MG63 (cell line): ENCODE data around the gene MYH14. TPM values are rescaled to one million over a fixed set of nuclear protein-coding genes. Genes with fewer than 3 reads are reported as not detected.
A peak's percentile ranks its signal among the peaks of the same experiment; 100 is the strongest.
"Not testable (repeated sequence)": the region's sequence is repeated elsewhere in the genome, so short reads cannot be mapped to it uniquely, and the experiment has no call there.

Experiments
- DNase-seq: peaks from one replicate; pipeline ENCODE4 v3.0.0-alpha.2; 2020
- H3K27me3 ChIP-seq: fragments of 250-450 bp; sonication (Bioruptor Pico); 2 replicates; pipeline ENCODE4 v1.5.1; 2020; ENCODE audit warnings: mild to moderate bottlenecking, moderate library complexity
- H3K36me3 ChIP-seq: fragments of 250-450 bp; sonication (Bioruptor Pico); 2 replicates; pipeline ENCODE4 v1.5.1; 2020; ENCODE audit warnings: mild to moderate bottlenecking, moderate library complexity
- H3K4me3 ChIP-seq: fragments of 250-450 bp; sonication (Bioruptor Pico); 2 replicates; pipeline ENCODE4 v1.5.1; 2020; ENCODE audit warnings: mild to moderate bottlenecking, moderate library complexity
- H3K9me3 ChIP-seq: fragments of 250-450 bp; sonication (Bioruptor Pico); 2 replicates; pipeline ENCODE4 v1.5.1; 2020; ENCODE audit warnings: mild to moderate bottlenecking, moderate library complexity
- total RNA-seq: library from RNA; depleted of rRNA; stranded (reverse); fragments of >200 nt; shearing (Covaris generic); gene quantifications from 2 replicates; pipeline ENCODE4 v1.2.3, GENCODE V29; 2014; ENCODE audit warnings: low replicate concordance

Gene MYH14
- total RNA-seq, 1 experiment from 2014 or later: not detected

DNA sequence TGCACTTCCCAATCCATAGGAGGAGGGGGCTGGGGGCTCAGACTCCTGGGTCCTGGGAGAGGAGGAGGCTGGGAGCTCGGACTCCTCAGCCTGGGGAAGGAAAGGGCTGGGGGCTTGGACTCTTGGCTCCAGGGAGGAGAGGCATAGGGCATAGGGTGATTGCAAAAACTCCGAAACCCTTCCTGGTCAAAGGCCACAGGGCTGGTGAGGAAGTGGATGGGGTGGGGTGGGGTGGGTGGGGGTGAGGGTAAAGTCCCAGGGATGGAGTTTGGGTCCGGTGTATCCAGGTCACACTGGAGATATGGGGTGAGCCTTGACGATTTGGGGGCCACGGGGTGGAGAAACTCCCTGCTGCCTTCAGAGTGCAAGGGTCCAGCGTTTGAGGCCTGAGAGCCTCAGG, 2.8 kb downstream of the MYH14 start:
- no peak for DNase-seq
- H3K36me3 ChIP-seq: no peaks in the 10 kb centered on the region
- no peaks in the 10 kb centered on the region for H3K27me3 ChIP-seq
- H3K9me3 ChIP-seq: 0 out of 2 replicates have a peak, but pooled peaks cover under 1% of the 10 kb centered on the region
- H3K4me3 ChIP-seq: no peak overlapping the region

DNA sequence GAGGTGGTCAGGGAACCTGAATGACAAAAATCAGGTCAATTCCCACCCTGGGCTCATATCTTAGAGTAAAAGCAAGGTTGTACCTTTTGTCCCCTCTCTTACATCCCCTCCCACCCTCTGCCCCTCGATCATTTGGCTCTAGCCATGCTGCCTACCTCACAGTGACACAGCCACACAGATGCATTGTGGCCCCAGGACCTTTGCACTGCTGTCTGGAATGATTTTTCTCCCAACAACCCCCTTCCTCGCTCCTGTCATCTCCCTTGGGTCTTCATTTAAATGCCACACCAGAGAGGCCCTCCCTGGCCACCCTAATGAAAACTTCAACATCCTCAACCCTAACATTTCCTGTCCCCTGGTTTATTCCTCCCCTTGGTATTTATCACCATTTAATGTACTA, 4.3 kb downstream of the MYH14 start:
- no peaks in the 10 kb centered on the region for H3K27me3 ChIP-seq
- DNase-seq: no peak
- H3K36me3 ChIP-seq: no peaks in the 10 kb centered on the region
- H3K9me3 ChIP-seq: 0 out of 2 replicates have a peak, but pooled peaks cover 4% of the 10 kb centered on the region
- H3K4me3 ChIP-seq: no peak overlapping the region

DNA sequence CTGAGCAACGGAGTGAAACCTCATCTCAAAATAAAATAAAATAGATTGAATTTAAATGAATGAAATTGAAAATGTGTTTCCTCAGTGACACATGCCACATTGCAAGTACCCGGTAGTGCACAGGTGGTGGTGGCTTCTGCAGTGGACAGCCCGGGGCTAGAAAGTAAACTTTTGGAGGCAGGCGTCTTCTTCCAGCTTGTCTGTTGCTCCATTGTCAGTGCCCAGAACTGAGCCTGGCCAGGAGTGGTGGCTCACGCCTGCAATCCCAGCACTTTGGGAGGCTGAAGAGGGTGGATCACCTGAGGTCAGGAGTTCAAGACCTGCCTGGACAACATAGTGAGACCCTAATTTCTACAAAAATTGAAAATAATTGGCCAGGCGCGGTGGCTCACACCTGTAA, 5.7 kb downstream of the MYH14 start:
- Histone ChIP-seq H3K27me3 (no peaks in the 10 kb centered on the region), H3K36me3 (no peaks in the 10 kb centered on the region), H3K9me3 (0 out of 2 replicates have a peak, but pooled peaks cover 4% of the 10 kb centered on the region), H3K4me3 (no peak overlapping the region)
- DNase-seq: no peak

DNA sequence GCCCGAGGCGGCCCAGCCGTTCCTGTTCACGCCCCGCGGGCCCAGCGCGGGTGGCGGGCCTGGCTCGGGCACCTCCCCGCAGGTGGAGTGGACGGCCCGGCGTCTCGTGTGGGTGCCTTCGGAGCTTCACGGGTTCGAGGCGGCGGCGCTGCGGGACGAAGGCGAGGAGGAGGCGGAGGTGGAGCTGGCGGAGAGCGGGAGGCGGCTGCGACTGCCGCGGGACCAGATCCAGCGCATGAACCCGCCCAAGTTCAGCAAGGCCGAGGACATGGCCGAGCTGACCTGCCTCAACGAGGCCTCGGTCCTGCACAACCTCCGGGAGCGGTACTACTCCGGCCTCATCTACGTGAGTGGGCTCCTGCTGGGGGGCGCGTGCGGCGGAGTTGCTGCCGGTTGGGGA, 7.0 kb downstream of the MYH14 start:
- peaks cover 12% of the 10 kb centered on the region for H3K27me3 ChIP-seq
- 0 out of 2 replicates have a peak, but pooled peaks cover 4% of the 10 kb centered on the region for H3K9me3 ChIP-seq
- H3K4me3 ChIP-seq: no peak overlapping the region
- no peak for DNase-seq
- H3K36me3 ChIP-seq: no peaks in the 10 kb centered on the region

DNA sequence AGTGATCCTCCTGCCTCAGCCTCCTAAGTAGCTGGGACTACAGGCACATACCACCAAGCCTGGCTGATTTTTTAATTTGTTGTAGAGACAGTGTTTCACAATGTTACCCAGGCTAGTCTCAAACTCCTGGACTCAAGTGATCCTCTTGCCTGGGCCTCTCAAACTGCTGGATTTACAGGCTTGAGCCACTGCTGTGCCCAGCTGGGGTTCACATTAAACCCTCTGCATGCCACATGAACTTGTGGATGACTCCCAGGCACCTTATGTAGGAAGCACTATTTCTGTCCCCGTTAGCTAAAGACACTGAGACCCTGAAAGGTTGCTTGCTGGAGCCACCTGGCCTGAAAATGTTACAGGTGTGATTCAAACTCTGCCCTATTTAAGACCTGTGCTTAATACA, 10.5 kb downstream of the MYH14 start:
- Histone ChIP-seq H3K9me3 (0 out of 2 replicates have a peak, but pooled peaks cover 4% of the 10 kb centered on the region), H3K36me3 (no peaks in the 10 kb centered on the region), H3K27me3 (peaks cover 26% of the 10 kb centered on the region), H3K4me3 (no peak overlapping the region)
- no peak for DNase-seq

DNA sequence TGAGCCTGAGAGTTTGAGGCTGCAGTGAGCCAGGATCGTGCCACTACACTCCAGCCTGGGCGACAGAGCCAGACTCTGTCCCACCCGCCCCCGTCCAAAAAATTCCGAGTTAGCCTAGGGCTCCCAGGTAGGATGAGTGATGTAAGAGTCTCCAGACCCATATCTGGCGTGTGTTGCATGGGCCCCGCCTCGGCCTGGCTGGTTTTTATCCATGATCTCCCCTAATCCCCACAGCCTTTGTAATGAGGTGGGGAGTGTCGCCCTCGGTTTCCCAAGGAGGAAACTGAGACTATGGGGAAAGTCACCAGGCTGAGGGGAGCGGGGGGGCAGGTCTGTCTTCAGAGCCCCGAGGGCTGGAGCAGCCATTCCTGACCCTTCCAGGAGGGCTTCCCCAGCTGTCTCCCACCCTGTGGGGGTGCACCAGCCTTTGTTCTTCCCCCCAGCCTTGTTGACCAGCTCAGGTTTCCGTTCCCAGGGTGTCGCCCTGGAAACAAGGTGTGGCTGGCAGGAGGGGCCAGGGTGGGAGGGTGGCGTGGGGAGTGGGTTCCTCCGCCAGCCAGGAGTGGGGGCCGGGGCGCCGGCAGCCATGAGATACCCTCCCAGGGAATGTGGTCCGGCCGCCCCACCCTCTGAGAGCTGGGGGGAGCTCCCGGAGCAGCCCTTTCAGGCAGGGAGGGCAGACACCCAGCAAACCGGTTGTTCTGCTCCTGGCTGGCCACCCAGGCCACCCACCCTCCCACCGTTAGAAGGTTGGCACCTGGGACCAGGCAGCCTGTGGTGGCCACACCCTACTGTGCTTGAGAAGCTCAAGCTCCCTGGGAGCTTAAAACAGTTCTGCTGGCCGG, 11.5 kb downstream of the MYH14 start:
- Histone ChIP-seq H3K36me3 (no peaks in the 10 kb centered on the region), H3K27me3 (peaks cover 26% of the 10 kb centered on the region), H3K9me3 (0 out of 2 replicates have a peak, but pooled peaks cover 4% of the 10 kb centered on the region), H3K4me3 (no peak overlapping the region)
- no peak for DNase-seq

DNA sequence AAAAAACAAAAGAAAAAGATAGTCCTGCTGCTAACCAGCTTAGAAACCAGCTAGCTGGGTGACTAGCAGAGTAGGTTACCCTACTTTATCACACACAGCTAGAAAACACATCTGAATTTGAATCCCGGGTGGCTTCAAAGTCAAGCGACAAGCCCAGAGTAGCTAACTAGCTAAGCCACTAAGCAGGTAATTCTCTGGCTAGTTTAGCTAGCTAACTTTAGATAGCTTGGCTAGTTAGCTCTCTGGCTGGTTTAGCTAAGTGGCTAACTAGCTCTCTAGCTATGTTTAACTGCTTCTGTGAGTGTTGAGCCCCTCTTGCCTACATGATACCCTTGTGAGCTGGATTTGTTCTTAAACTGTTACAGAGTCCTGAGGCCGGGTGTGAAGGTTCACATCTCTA, 12.4 kb downstream of the MYH14 start:
- 0 out of 2 replicates have a peak, but pooled peaks cover 4% of the 10 kb centered on the region for H3K9me3 ChIP-seq

DNA sequence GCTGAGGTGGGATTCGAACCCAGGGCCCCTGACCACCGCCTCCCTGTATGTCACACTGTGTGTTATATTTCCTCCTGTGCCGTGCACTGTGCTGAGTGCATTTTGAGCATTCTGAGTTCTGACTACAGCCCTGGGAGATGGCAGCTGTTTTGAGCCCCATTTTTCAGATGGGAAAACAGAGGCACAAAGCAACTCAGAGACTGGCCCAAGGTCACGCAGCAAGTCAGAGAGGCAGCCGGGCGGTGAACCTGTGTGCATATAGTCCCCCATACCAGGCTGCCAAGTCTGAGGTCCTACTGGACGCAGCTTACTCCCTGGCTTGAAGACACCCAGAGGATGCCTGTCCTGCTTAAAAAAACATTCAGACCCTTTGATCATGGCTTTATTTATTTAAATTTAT, 17.7 kb downstream of the MYH14 start:
- no peaks in the 10 kb centered on the region for H3K9me3 ChIP-seq
- H3K36me3 ChIP-seq: no peaks in the 10 kb centered on the region
- H3K27me3 ChIP-seq: peaks cover 7% of the 10 kb centered on the region
- no peak overlapping the region for H3K4me3 ChIP-seq
- DNase-seq: no peak

More for the DNA sequence above, 12.4 kb downstream of the MYH14 start:
- no peak overlapping the region for H3K4me3 ChIP-seq
- H3K36me3 ChIP-seq: no peaks in the 10 kb centered on the region
- no peak for DNase-seq
- H3K27me3 ChIP-seq: peaks cover 26% of the 10 kb centered on the region

DNA sequence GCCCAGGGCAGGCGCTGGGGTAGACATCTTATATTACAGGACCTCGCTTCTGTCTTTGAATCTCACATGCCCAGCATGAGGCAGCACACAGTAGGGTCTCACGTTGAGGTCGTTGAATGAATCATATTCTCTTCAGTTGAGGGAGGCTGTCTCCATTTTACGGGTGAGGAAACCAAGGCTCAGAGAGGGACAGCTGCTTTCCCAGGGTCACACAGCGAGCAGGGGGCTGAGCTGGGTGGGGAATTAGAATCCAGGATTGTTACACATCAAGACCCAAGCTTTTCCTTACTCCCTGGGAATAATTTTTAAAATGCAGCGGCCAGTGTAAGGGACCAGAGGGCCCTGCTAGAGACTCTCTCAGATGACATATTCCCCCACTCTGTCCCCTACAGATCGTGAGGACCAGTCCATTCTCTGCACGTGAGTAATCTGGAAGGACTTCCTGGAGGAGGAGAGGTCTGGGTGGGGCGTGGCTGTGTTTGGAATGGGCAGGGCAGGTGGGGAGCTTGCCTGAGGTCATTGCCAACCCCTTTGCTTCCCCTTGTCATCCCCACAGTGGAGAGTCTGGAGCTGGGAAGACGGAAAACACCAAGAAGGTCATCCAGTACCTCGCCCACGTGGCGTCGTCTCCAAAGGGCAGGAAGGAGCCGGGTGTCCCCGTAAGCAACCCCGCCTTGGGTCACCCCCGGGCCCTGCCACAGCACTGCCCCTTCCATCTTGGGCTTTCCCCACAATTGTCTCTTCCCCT, 19.4 kb downstream of the MYH14 start:
- Histone ChIP-seq H3K27me3 (no peaks in the 10 kb centered on the region), H3K36me3 (no peaks in the 10 kb centered on the region), H3K4me3 (no peak overlapping the region), H3K9me3 (no peaks in the 10 kb centered on the region)
- no peak for DNase-seq

DNA sequence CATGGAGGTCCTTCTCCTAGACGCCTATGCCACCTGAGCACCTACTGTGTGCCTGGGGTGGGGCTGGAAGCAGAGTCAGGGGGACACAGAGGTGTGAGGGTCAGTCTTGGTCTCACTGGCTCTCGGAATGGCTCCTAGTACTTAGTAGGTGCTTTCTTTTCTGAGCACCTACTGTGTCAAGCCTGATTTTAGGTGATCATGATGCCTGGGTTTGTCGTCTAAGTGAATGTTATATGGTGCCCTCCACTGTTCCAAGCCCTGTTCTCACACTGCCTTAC, 20.0 kb downstream of the MYH14 start:
- no peaks in the 10 kb centered on the region for H3K36me3 ChIP-seq
- H3K4me3 ChIP-seq: no peak overlapping the region
- no peak for DNase-seq
- 0 out of 2 replicates have a peak, but pooled peaks cover under 1% of the 10 kb centered on the region for H3K27me3 ChIP-seq
- no peaks in the 10 kb centered on the region for H3K9me3 ChIP-seq

DNA sequence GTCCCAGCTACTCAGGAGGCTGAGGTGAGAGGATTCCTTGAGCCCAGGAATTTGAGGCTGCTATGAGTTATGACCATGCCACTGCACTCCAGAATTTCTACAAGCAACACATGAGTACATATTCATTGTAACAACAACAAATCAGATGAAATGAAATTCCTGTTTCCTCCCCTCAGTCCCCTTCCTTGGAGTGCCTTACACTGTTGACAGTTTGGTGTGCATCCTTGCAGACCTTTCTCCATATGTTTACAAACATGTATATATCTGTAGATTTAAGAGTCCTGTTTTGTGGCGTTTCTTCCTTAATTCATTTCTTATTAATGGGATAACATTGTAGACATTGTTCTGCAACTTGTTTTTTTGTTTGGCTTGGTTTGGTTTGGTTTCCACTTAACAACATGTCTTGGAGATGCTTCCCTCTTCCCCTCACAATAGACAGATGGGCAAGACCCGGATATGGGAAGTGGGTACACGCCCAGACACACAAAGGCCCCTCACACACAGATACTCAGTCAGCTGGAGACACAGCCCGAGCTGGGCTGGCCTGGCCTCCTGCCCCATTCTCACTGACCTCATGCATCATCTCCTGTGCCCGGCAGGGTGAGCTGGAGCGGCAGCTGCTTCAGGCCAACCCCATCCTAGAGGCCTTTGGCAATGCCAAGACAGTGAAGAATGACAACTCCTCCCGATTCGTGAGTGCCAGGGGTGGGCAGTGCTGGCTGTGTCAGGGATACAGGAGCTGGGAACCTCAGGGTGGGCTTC, 21.7 kb downstream of the MYH14 start:
- DNase-seq: peak; percentile 61

DNA sequence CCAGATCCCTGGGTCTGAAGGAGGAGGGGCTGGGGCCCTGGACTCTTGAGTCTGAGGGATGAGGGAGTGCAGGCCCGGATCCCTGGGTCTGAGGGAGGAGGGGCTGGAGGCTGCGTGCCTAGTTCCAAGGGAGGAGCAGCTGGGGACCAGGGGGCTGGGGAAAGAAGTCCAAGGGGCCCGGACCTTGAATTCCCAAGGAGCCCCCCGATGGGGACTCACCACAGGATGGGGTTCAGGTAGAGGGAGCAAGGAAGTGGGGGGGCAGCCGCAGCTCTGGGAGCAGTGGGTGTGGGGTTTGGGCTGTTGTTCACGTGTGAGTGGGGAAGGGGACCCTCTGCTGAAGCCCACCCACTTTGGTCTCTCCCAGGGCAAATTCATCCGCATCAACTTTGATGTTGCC, 23.1 kb downstream of the MYH14 start:
- DNase-seq: no peak
- Histone ChIP-seq H3K36me3 (no peaks in the 10 kb centered on the region), H3K27me3 (peaks cover 23% of the 10 kb centered on the region), H3K4me3 (no peak overlapping the region), H3K9me3 (no peaks in the 10 kb centered on the region)

More for the DNA sequence above, 21.7 kb downstream of the MYH14 start:
- Histone ChIP-seq H3K36me3 (no peaks in the 10 kb centered on the region), H3K9me3 (no peaks in the 10 kb centered on the region), H3K27me3 (peaks cover 17% of the 10 kb centered on the region), H3K4me3 (no peak overlapping the region)

DNA sequence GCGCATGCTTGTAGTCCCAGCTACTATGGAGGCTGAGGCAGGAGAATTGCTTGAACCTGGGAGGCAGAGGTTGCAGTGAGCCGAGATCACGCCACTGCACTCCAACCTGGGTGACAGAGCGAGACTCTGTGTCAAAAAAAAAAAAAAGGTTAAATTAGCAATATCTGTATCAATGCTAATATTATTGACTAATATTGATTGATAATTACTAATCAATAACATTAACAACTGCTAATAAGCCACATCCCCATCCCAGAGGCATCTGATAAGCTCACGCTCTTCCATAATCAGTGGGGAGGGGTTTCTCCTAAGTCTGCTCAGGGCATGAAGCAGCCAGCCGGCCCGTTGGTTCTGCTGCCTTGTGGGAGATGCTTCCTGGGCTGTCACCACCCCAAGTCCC, 24.7 kb downstream of the MYH14 start:
- DNase-seq, H3K36me3 ChIP-seq: not testable (repeated sequence)
- H3K27me3 ChIP-seq: peaks cover 23% of the 10 kb centered on the region

DNA sequence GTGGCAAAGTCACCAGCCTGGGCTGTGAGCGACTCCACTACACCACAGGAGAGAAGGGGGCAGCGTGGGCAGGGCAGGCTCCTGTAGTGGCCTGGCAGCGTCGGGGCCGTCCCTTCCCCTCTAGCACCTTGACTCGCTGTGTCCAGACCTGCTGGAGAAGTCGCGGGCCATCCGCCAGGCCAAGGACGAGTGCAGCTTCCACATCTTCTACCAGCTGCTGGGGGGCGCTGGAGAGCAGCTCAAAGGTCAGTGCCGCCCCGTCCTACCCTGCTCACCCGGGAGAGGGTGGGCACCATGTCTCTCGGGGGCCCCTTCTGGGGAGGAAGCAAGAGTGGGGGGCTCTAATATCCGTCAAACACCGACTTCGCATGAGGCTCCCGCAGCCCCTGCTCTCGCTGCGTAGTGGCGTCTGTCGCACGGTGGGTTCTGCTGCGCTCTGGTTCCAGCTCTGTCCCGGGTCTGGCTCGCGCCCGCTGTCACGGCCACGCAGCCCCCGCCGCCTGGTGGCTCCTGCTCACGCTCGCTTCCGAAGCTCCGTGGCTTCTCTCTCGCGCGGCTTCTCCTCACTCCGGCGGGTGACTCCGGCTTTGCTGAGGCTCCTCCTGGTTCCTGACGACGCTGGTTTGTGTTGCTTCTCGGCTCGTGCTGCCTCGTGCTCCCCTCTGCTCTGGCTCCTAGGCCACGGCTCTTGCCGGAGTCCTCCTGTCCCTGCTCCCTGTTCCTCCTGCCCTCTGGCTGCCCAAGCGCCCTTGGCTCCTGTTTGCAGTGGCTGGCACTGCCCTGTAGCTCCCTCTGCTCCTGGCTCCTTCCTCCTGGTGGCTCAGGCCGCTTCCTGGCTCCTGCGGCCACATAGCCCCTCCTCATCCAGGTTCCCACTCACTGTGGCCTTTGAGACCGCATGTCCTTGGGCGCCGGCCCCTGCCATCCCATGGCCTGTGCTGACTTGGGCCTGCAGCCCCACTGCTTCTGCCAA, 27.2 kb downstream of the MYH14 start:
- Histone ChIP-seq H3K4me3 (no peak overlapping the region), H3K36me3 (no peaks in the 10 kb centered on the region), H3K9me3 (no peaks in the 10 kb centered on the region), H3K27me3 (peaks cover 25% of the 10 kb centered on the region)
- DNase-seq: no peak

More for the DNA sequence above, 24.7 kb downstream of the MYH14 start:
- H3K4me3 ChIP-seq, H3K9me3 ChIP-seq: not testable (repeated sequence)

DNA sequence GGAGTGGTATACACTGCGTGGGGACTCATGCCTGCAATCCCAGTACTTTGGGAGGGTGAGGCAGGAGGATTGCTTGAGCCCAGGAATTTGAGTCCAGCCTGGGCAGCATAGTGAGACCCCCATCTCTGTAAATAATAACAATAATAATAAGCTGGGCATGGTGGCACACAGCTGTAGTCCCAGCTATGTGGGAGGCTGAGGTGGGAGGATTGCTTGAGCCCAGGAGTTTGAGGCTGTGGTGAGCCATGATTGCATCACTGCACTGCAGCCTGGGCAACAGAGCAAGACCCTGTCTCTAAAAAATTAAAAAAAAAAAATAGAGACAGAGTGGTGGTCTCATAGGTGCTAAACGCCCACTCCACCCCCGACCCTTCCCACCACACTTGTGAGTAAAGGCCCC, 28.0 kb downstream of the MYH14 start:
- H3K4me3 ChIP-seq, H3K9me3 ChIP-seq, DNase-seq, H3K36me3 ChIP-seq: not testable (repeated sequence)
- peaks cover 25% of the 10 kb centered on the region for H3K27me3 ChIP-seq

DNA sequence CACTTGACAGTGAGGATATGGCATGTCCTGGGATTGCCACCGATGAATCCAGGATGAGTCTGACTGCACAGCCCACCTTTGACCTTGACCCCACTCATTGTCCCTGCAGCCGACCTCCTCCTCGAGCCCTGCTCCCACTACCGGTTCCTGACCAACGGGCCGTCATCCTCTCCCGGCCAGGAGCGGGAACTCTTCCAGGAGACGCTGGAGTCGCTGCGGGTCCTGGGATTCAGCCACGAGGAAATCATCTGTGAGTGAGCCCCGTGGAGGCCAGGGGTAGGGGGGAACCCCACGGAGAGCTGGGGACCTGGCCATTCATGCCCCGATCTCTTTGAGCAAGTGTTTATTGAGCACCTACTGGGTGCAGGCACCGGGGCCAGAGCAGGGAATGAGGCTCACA, 28.4 kb downstream of the MYH14 start:
- DNase-seq: no peak
- Histone ChIP-seq H3K9me3 (no peaks in the 10 kb centered on the region), H3K4me3 (no peak overlapping the region), H3K36me3 (no peaks in the 10 kb centered on the region), H3K27me3 (peaks cover 25% of the 10 kb centered on the region)
